Measurements from ENCODE around the gene PGPEP1. TPM values are rescaled to one million over a fixed set of nuclear protein-coding genes. Genes with fewer than 3 reads are reported as not detected.

Gene PGPEP1
- total RNA-seq, 4 donors from 2014 or later, result 15.0 to 50.3 (median 28.0) TPM

- H3K4me1 ChIP-seq, result peaks cover 73 to 87% (median 81%) of the 10 kb centered on the region in 4 donors
- H3K9me3 ChIP-seq, result no peaks in the 10 kb centered on the region
- intact Hi-C loops (cut with DNase I), result no loop called here
- no peak for DNase-seq (ENCODE audit: extremely low spot score)
- peak overlapping the region; percentile 93 to 99 (median 98) for H3K27ac ChIP-seq (replicated peaks in 1 of 4)
- H3K4me3 ChIP-seq, result peak overlapping the region; percentile 47 to 61 (median 49)
- H3K36me3 ChIP-seq, result peaks cover 5 to 20% (median 8%) of the 10 kb centered on the region in 4 donors
- 6% methylated on average over 2 of the region's 2 CpGs for WGBS
- TF ChIP-seq POLR2A (IDR thresholded peaks at IDR 0.05; ENCODE audit: low read depth) (no peak), CTCF (IDR thresholded peaks at IDR 0.05) (no peak), EP300 (IDR thresholded peaks at IDR 0.05) (no peak), POLR2AphosphoS5 (IDR thresholded peaks at IDR 0.05) (no peak)
- no peaks in the 10 kb centered on the region for H3K27me3 ChIP-seq
Measured at GRCh38 chr19:18304208-18304457, 36.3 kb upstream of the PGPEP1 start.

GRCh38 chr19:18304458-18305310 lies 35.7 kb upstream of the PGPEP1 start:
- H3K4me3 ChIP-seq, result peak overlapping the region; percentile 47 to 61 (median 49)
- TF ChIP-seq EP300 (IDR thresholded peaks at IDR 0.05) (no peak), CTCF (IDR thresholded peaks at IDR 0.05) (no peak), POLR2AphosphoS5 (IDR thresholded peaks at IDR 0.05) (peak; percentile 71 to 91), POLR2A (IDR thresholded peaks at IDR 0.05; ENCODE audit: low read depth) (peak; percentile 76)
- H3K27ac ChIP-seq (replicated peaks in 1 of 4), result peak overlapping the region; percentile 93 to 99 (median 98)
- H3K4me1 ChIP-seq, result peaks cover 73 to 87% (median 81%) of the 10 kb centered on the region in 4 donors
- peak; percentile 96 for DNase-seq (ENCODE audit: extremely low spot score)
- intact Hi-C loops (cut with DNase I), result no loop called here
- WGBS, result under 1% methylated on average over 20 of the region's 29 CpGs
- H3K27me3 ChIP-seq, result no peaks in the 10 kb centered on the region
- peaks cover 7 to 25% (median 14%) of the 10 kb centered on the region in 4 donors for H3K36me3 ChIP-seq
- H3K9me3 ChIP-seq, result no peaks in the 10 kb centered on the region

- H3K27me3 ChIP-seq, result no peaks in the 10 kb centered on the region
- peaks cover 7 to 37% (median 29%) of the 10 kb centered on the region in 4 donors for H3K36me3 ChIP-seq
- H3K9me3 ChIP-seq, result no peaks in the 10 kb centered on the region
- TF ChIP-seq CTCF (IDR thresholded peaks at IDR 0.05), result no peak
- no peak for TF ChIP-seq POLR2A (IDR thresholded peaks at IDR 0.05; ENCODE audit: low read depth)
- TF ChIP-seq EP300 (IDR thresholded peaks at IDR 0.05), result no peak
- TF ChIP-seq POLR2AphosphoS5 (IDR thresholded peaks at IDR 0.05), result no peak
- WGBS, result 68% methylated on average over 24 of the region's 26 CpGs
- H3K4me3 ChIP-seq, result peak overlapping the region; percentile 5 to 22 (median 17)
- no peak for DNase-seq (ENCODE audit: extremely low spot score)
- peaks cover 63 to 77% (median 69%) of the 10 kb centered on the region in 4 donors for H3K4me1 ChIP-seq
- peak overlapping the region; percentile 93 to 99 (median 98) for H3K27ac ChIP-seq (replicated peaks in 1 of 4)
- intact Hi-C loops (cut with DNase I), result no loop called here
Measured at GRCh38 chr19:18306209-18306887, 34.0 kb upstream of the PGPEP1 start.

- H3K27ac ChIP-seq (replicated peaks in 1 of 4), result peak overlapping the region; percentile 93 to 99 (median 98)
Measured at GRCh38 chr19:18306888-18307260, 33.5 kb upstream of the PGPEP1 start.

More at GRCh38 chr19:18306888-18307260, 33.5 kb upstream of the PGPEP1 start:
- intact Hi-C loops (cut with DNase I), result loop anchor here (1.0 kb wide), 1 partner anchor 16 kb away; the partner anchor contains the start of gene LSM4
- no peak for TF ChIP-seq EP300 (IDR thresholded peaks at IDR 0.05)
- no peak for TF ChIP-seq POLR2AphosphoS5 (IDR thresholded peaks at IDR 0.05)
- TF ChIP-seq CTCF (IDR thresholded peaks at IDR 0.05), result no peak
- TF ChIP-seq POLR2A (IDR thresholded peaks at IDR 0.05; ENCODE audit: low read depth), result no peak
- Histone ChIP-seq H3K4me3 (peak overlapping the region; percentile 5 to 22 (median 17)), H3K27me3 (no peaks in the 10 kb centered on the region), H3K4me1 (peaks cover 58 to 71% (median 64%) of the 10 kb centered on the region in 4 donors), H3K9me3 (no peaks in the 10 kb centered on the region), H3K36me3 (peaks cover 7 to 42% (median 35%) of the 10 kb centered on the region in 4 donors)
- no peak for DNase-seq (ENCODE audit: extremely low spot score)
- WGBS, result 38% methylated on average over 14 of the region's 14 CpGs

All from esophagus muscularis mucosa (tissue), 4 donors.